Lung (tissue), 12 donors: Measurements from ENCODE around the gene ASMT. TPM values are rescaled to one million over a fixed set of nuclear protein-coding genes. Genes with fewer than 3 reads are reported as not detected.

Experiments used
- ATAC-seq: fragments of 200-7000 bp; cut with Tn5 transposase; one replicate; pipeline ENCODE4 v1.9.1; 2020; ENCODE audit warnings: moderate number of reproducible peaks; ENCODE audit not compliant: insufficient read depth, low FRiP score
- DNase-seq, 3 donors: peaks; one replicate each; pipeline ENCODE4 v3.0.0-alpha.2; 2013 to 2017
- H3K27ac ChIP-seq, 2 donors: one replicate each; pipeline ENCODE4 v1.5.1; 2013; ENCODE audit warnings: mild to moderate bottlenecking in 2 of 2, moderate library complexity in 2 of 2, control low read depth in 1 of 2, inconsistent platforms in 1 of 2, low read depth in 1 of 2, low read length in 1 of 2
- H3K27me3 ChIP-seq, 3 donors: one replicate each; pipeline ENCODE4 v1.5.1; 2013; ENCODE audit warnings: low read length in 2 of 3; ENCODE audit not compliant: control insufficient read depth in 3 of 3, insufficient read depth in 3 of 3
- H3K36me3 ChIP-seq, 4 donors: one replicate each; pipeline ENCODE4 v1.5.1; 2013; ENCODE audit warnings: low read length in 4 of 4, mild to moderate bottlenecking in 1 of 4, moderate library complexity in 1 of 4; ENCODE audit not compliant: control insufficient read depth in 4 of 4, insufficient read depth in 4 of 4
- H3K4me1 ChIP-seq, 5 donors: one replicate each; pipeline ENCODE4 v1.5.1; 2013; ENCODE audit warnings: low read length in 5 of 5, mild to moderate bottlenecking in 2 of 5, moderate library complexity in 1 of 5; ENCODE audit not compliant: control insufficient read depth in 5 of 5, insufficient read depth in 5 of 5
- H3K4me3 ChIP-seq: one replicate; pipeline ENCODE4 v1.5.1; 2013; ENCODE audit warnings: mild to moderate bottlenecking, control low read depth, moderate library complexity
- H3K9ac ChIP-seq, 2 donors: one replicate each; pipeline ENCODE4 v1.5.1; 2013; ENCODE audit warnings: low read length in 2 of 2, control low read depth in 1 of 2; ENCODE audit not compliant: insufficient read depth in 1 of 2
- H3K9me3 ChIP-seq, 4 donors: one replicate each; pipeline ENCODE4 v1.5.1; 2013; ENCODE audit warnings: low read length in 3 of 4, mild to moderate bottlenecking in 1 of 4, moderate library complexity in 1 of 4; ENCODE audit not compliant: control insufficient read depth in 4 of 4, insufficient read depth in 3 of 4
- CTCF ChIP-seq: IDR thresholded peaks from 2 replicates; pipeline ENCODE4 v1.5.1; 2012; ENCODE audit warnings: mild to moderate bottlenecking; ENCODE audit errors: control extremely low read depth, extremely low read depth
- WGBS, 2 donors: extraction: QIAGEN DNeasy Blood & Tissue Kit; methylation state at CpG; one replicate each; pipeline ENCODE4 v1.1.7; 2013; 5-methylcytosine and 5-hydroxymethylcytosine counted together
- polyA plus RNA-seq, 2 donors: library from polyadenylated mRNA; stranded (reverse); fragments of 200-250 nt; gene quantifications; one replicate each; pipeline ENCODE4 v1.2.1, GENCODE V29; 2013
- total RNA-seq, 2 donors: library from RNA; depleted of rRNA in 1 of 2; stranded (reverse); fragments of >200 nt in 1 of 2; gene quantifications; one replicate each; pipeline ENCODE4 v1.2.1, GENCODE V29; 2014 to 2021
- donor health status: control.
- donor health status: control.
- donor health status: Bipolar disorder and iron deficiency.
- donor health status: healthy.
- donor health status: DM: yes; HTN: yes; CAD: no.

The ASMT gene
- total and polyA plus RNA-seq, 4 donors, result 0.09 to 0.63 (median 0.31) TPM

- Histone ChIP-seq H3K9me3 (no peaks in the 10 kb centered on the region), H3K36me3 (no peaks in the 10 kb centered on the region), H3K27me3 (no peaks in the 10 kb centered on the region), H3K4me1 (no peaks in the 10 kb centered on the region), H3K9ac (no peak overlapping the region), H3K4me3 (no peak overlapping the region), H3K27ac (no peak overlapping the region)
- TF ChIP-seq CTCF, result no peak
- DNase-seq (no peak), ATAC-seq (no peak)
- WGBS, 2 donors, result 64 to 71% methylated on average over 2 of the region's 2 CpGs
These were observed 71.8 kb downstream of the ASMT start for GRCh38 chrX:1686642-1687041.

Other genes with a start within 250 kb of the ASMT start
- 100 to 1,000 TPM; 168 to 350 TPM for gene SLC25A6, start 222.9 kb upstream of the ASMT start, total RNA-seq
- gene SLC25A6, start 222.9 kb upstream of the ASMT start, polyA plus RNA-seq, result 100 to 1,000 TPM; 382 to 422 TPM
- gene ASMTL, start 162.2 kb upstream of the ASMT start, total RNA-seq, result 10 to 100 TPM; 12.3 to 29.4 TPM
- 10 to 100 TPM; 17.0 to 26.6 TPM for gene ASMTL, start 162.2 kb upstream of the ASMT start, polyA plus RNA-seq
- gene P2RY8, start 77.9 kb upstream of the ASMT start, total RNA-seq, result 1 to 10 TPM; 2.8 to 8.3 TPM
- 1 to 10 TPM in 1 of 2 donors, under 1 TPM in 1; 0.51 to 6.0 TPM for gene P2RY8, start 77.9 kb upstream of the ASMT start, polyA plus RNA-seq
- 10 to 100 TPM; 40.6 to 48.9 TPM for gene AKAP17A, start 23.5 kb upstream of the ASMT start, total RNA-seq
- 10 to 100 TPM; 44.1 to 45.2 TPM for gene AKAP17A, start 23.5 kb upstream of the ASMT start, polyA plus RNA-seq